NB4 (cell line): Measurements from ENCODE around the gene CYP26B1.

Source experiments
- DNase-seq: peaks from one replicate; pipeline ENCODE4 v3.0.0; 2010; ENCODE audit warnings: low read depth
- H3K4me3 ChIP-seq: one replicate; pipeline ENCODE4 v1.5.1; 2011; ENCODE audit warnings: mild to moderate bottlenecking, low read depth, low read length, moderate library complexity
- MYC ChIP-seq: IDR thresholded peaks from 2 replicates; pipeline ENCODE4 v1.6.1; 2011; ENCODE audit warnings: low read depth, low read length
- POLR2A ChIP-seq: IDR thresholded peaks from 2 replicates; pipeline ENCODE4 v1.6.1; 2011; ENCODE audit warnings: mild to moderate bottlenecking; ENCODE audit not compliant: insufficient read length; ENCODE audit errors: extremely low read depth
- TF ChIP-seq, protein P1 (sequence below): IDR thresholded peaks from one replicate; pipeline ENCODE4 v1.5.1; 2012; ENCODE audit warnings: low read depth, low read length
- TF ChIP-seq, protein P2 (sequence below): IDR thresholded peaks from 2 replicates; pipeline ENCODE4 v1.6.1; 2011; ENCODE audit warnings: low read depth, low read length

Gene CYP26B1

DNA sequence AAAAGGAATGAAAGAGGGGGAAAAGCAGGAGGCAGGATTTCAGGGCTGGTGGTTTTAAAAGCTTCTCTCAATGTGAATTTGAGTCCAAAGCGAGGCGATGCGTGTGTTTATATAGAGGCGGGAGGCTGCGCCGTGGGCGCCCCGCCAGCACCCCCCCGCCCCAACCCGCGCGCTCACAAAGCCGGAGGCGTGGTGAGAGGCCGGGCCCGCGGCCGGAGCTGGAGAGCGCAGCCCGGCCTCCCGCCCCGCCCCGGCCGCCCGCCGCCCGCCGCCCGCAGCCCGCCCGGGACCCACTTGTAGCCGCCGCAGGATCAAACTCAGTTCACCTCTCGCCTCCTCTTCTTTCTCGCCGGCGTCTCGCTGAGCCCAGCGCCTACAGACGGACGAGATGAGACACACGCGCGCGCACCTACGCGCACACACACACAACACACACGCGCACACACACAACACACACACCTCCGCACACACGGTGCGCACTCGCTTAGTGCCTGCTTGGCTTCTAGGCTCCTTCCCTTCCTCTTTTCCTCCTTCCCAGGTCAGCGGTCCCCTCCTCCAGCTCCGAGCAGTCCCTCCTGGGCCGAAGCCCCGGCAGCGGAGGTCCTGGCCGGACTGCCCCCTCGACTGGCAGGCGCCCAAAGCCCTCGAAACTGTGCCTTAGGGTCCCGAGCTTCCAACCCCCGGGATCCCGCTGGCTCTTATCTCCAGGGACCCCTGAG, 1.3 kb upstream of the CYP26B1 start:
- TF ChIP-seq MYC, result no peak
- TF ChIP-seq, protein P1, sequence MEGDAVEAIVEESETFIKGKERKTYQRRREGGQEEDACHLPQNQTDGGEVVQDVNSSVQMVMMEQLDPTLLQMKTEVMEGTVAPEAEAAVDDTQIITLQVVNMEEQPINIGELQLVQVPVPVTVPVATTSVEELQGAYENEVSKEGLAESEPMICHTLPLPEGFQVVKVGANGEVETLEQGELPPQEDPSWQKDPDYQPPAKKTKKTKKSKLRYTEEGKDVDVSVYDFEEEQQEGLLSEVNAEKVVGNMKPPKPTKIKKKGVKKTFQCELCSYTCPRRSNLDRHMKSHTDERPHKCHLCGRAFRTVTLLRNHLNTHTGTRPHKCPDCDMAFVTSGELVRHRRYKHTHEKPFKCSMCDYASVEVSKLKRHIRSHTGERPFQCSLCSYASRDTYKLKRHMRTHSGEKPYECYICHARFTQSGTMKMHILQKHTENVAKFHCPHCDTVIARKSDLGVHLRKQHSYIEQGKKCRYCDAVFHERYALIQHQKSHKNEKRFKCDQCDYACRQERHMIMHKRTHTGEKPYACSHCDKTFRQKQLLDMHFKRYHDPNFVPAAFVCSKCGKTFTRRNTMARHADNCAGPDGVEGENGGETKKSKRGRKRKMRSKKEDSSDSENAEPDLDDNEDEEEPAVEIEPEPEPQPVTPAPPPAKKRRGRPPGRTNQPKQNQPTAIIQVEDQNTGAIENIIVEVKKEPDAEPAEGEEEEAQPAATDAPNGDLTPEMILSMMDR, result no peak
- TF ChIP-seq, protein P2, sequence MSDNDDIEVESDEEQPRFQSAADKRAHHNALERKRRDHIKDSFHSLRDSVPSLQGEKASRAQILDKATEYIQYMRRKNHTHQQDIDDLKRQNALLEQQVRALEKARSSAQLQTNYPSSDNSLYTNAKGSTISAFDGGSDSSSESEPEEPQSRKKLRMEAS, result no peak
- TF ChIP-seq POLR2A, result no peak
- peak; percentile 63 for DNase-seq
- peak overlapping the region; percentile 52 for H3K4me3 ChIP-seq

DNA sequence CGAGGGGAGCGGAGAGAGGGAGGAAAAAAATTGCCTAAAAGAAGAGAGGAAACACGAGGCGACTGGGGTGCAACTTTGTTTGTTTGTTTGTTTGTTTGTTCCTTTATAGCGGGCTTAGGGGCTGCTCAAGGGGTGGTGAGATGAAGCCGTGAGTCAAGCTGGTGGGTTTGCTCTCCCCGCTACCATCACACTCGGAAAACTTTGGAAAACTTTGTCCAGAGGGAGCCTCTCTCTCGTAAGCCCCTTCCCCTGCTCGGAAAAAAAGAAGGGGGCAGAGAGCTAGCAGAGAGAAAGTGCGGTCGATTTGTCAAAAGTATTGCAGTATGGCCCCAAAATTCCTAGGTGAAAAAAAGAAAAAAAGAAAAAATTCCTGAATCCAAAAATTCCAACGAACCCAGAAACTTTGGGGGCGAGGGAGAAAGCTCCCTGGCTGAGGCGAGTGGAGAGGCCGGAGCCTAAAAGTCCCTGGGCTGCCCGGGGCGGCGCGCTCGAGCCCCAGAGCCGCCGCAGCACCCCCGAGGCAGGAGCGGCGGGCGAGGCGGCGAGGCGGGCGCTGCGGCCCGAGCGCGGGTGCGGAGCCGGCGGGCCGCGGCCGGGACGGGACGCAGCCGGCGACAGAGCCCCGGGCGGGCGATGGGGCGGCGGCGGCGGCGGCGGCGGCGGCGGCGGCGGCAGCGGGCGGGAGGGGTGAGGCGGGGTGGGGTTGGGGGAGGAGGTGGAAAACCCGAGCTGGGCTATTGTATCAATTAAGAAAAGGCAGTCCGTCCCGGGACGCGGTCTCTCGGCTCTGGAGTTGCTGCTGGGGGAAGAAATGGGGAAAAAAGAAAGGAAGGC, 558 bp upstream of the CYP26B1 start:
- H3K4me3 ChIP-seq, result peak overlapping the region; percentile 52
- TF ChIP-seq POLR2A (no peak), MYC (no peak)
- TF ChIP-seq, protein P2, result no peak
- TF ChIP-seq, protein P1, result no peak
- DNase-seq, result peak; percentile 38

DNA sequence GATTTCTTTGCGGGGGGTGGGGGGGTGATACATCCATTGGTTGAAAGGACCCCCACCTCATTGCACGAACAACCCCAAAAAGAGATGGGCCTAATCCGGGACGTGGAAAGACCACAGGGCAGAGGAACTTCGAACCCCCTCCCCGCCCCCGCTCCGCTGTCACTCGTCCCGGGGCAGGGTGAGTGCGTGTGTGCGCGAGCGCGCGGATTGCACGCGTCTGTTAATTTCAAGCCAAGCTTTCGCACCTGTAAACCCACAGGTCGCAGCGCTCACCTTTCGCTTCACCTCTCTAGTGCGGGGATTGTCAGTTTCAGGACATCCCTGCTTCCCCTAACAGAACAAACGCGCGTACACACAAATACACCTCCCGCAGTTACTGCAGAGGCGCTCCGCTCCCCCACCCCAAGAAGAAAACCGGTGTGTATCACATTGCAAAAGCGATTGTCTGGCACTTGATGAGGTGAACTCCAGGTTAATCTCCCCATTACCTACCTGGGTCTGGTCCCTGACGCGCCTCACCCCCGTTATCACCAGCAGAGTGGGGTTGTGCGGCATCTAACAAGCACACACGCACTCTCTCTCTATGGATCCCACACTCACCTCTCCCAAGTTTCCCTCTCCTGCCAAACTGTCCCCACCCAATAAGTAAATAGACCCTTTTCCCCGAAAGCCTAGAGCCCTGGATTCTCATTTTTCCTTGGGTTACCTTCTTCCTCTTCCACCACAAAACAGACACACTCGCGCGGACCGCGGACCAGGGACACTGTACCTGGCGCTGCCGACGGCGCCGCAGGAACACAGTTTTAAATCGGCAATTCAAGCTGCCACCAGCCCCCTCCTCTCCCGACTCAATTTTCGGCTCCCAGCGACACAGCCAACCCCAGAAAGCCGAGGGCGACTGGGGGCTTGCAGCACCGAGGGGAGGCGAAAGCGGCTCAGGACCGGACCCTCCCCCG, 1.0 kb downstream of the CYP26B1 start:
- DNase-seq, result no peak
- TF ChIP-seq, protein P2, result no peak
- TF ChIP-seq MYC, result no peak
- no peak for TF ChIP-seq POLR2A
- TF ChIP-seq, protein P1, result no peak
- H3K4me3 ChIP-seq, result no peak overlapping the region

DNA sequence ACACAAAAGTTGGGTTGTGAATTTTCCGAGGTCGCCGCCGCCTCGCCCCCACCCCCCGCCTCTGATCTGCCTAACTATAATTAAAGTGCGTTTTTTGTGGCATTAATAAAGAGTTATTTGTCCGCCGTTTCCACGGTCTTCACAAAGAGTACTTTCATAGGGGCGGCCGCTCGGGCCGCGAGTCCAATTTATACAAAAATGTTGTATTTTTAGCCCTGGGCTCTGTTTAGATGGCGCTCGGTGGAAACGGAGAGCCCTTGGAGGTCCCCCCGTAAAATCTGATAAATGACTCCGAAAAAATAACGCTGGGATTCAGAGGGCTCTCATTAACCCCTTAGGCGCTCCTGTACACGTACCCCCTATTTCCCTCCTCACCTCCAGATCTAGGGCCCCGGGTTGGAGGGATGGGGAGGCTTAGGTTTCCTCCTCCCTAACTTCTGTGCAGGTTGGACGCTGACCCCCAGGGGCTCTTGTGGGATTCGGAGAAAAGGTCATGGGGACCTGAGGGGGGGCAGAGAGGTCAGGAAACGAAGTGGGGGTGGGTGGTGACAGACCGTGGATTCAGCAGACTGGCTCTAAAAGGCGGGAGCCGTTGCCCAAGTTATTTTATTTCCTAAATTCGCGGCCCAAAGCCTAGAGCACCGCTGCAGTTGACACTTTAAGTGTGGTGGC, 1.9 kb downstream of the CYP26B1 start:
- no peak for DNase-seq
- H3K4me3 ChIP-seq, result no peak overlapping the region
- TF ChIP-seq, protein P2, result no peak
- TF ChIP-seq, protein P1, result no peak
- TF ChIP-seq POLR2A, result no peak
- no peak for TF ChIP-seq MYC

DNA sequence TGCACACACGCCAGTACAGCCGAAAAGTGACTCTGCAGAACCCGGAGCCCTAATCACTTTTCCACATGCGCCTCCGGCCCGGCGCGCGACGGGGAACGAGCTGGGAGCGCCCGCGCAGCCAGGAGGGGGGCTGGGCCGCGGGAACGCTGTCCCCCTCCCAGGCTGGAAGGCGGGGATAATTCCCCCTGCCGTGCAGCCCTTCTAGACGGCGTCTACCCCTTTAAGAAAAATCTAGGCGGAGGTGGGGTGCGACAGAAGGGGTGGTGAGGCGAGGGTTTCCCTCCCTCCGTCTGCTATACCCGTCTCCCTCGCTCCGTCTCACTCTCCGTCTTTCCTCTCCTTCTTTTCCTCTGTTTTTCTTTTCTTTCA, 2.4 kb downstream of the CYP26B1 start:
- DNase-seq, result no peak
- TF ChIP-seq MYC (no peak), POLR2A (no peak)
- TF ChIP-seq, protein P2, result no peak
- TF ChIP-seq, protein P1, result no peak
- no peak overlapping the region for H3K4me3 ChIP-seq
